Occipital lobe (tissue), 2 donors: ENCODE results near the gene ATAD3C. TPM values are rescaled to one million over a fixed set of nuclear protein-coding genes. Genes with fewer than 3 reads are reported as not detected.
A peak's percentile ranks its signal among the peaks of the same experiment; 100 is the strongest.
"Not testable (repeated sequence)": the region's sequence is repeated elsewhere in the genome, so short reads cannot be mapped to it uniquely, and the experiment has no call there.

Source experiments
- DNase-seq: peaks from one replicate; lab custom pipeline; 2025; lab: John Stamatoyannopoulos, UW
- total RNA-seq: library from RNA; depleted of rRNA; stranded (reverse); fragments of >200 nt; gene quantifications from one replicate; pipeline ENCODE4 v1.2.3, GENCODE V29; 2014

ATAD3C gene
- total RNA-seq, 1 donor from 2014 or later: 0.62 TPM

GRCh38 chr1:1418464-1419362, 30.8 kb upstream of the ATAD3C start:
- no peak for DNase-seq

GRCh38 chr1:1419363-1419812, 30.1 kb upstream of the ATAD3C start:
- no peak for DNase-seq

GRCh38 chr1:1419813-1420653, 29.5 kb upstream of the ATAD3C start:
- DNase-seq: no peak

- no peak for DNase-seq
These were observed 28.8 kb upstream of the ATAD3C start for GRCh38 chr1:1420654-1421141.

- peak; percentile 72 for DNase-seq
These were observed 28.2 kb upstream of the ATAD3C start, which contains the start of gene ANKRD65 for GRCh38 chr1:1421147-1421906. TSS of gene ANKRD65 (minus strand) at chr1:1421276. CDS start at chr1:1421005, 271 bp downstream.

DNA sequence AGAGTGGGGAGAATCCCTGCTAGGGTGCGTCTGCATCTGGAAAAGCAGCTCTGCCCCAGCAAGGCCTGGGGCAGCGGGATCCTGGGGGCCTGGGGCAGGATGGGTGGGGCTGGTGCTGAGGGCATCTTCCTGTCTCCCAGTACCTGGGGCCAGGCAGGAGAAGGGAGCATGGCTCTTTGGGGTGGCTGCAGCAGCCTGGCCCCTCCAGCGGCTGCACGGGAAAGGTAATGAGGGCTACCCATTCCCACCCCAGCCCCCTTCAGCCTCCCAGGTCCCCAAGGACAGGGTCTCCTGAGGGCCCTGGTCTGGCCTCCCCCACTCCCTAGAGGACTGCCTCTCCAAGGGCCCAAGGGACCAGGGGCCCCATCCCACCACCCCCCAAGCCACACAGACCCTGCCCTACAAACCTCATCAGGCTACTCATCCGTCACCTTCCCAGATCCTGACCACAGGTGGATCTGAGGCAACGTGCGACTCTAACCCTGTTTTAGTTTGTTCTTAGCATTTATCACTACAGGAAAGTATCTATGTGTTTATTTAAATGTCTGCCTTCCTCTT, 27.5 kb upstream of the ATAD3C start:
- no peak for DNase-seq

GRCh38 chr1:1422465-1423244, 26.8 kb upstream of the ATAD3C start:
- no peak for DNase-seq

DNA sequence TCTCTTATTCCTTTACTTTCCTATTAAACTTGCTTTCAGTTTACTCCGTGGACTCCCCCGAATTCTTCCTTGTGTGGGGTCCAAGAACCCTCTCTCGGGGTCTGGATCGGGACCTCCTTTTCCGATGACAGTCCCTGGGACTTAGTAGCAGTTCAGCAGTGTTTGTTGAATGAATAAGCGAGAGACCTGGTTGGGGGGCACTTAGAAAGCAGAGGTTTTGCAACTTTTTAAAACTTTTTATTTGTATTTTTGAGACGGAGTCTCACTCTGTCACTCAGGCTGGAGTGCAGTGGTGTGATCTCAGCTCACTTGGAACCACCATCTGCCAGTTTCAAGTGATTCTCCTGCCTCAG, 26.3 kb upstream of the ATAD3C start:
- no peak for DNase-seq

GRCh38 chr1:1424707-1425106, 24.8 kb upstream of the ATAD3C start:
- DNase-seq: no peak

- no peak for DNase-seq
These were observed 24.1 kb upstream of the ATAD3C start for GRCh38 chr1:1425426-1425752.

DNA sequence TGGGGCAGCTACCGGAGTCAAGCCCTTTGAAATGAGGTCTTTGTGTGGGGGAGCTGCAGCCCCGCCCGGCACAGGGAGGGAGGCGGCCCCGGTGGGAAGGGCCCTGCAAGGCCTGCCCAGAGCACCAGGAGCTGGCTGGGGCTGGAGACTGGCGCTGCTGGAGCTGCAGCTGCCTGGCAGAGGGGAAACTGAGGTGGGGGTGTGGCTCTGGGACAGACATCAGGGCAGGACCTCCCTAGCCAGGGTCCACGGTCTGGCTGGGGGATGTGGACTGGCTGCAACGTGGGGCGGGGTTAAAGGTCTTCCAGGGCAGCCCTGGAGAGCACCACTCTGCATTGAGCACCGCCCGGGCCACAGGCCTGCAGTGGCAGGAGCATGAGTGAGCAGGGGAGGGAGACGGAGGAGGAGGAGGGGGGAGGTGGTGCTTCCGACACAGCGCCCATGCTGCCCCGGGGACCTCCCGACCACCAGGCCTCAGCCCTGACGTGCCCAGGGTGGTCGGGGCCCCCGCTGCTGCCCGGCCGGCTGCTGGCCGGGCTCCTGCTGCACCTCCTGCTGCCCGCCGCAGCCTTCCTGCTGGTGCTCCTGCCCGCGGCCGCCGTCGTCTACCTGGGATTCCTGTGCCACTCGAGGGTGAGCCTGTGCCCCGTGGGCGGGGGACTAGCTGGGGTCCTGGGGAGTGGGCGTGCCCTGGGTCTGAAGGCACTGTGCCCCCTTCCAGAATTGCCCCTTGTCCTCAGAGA, 23.6 kb upstream of the ATAD3C start:
- peak; percentile 64 for DNase-seq

DNA sequence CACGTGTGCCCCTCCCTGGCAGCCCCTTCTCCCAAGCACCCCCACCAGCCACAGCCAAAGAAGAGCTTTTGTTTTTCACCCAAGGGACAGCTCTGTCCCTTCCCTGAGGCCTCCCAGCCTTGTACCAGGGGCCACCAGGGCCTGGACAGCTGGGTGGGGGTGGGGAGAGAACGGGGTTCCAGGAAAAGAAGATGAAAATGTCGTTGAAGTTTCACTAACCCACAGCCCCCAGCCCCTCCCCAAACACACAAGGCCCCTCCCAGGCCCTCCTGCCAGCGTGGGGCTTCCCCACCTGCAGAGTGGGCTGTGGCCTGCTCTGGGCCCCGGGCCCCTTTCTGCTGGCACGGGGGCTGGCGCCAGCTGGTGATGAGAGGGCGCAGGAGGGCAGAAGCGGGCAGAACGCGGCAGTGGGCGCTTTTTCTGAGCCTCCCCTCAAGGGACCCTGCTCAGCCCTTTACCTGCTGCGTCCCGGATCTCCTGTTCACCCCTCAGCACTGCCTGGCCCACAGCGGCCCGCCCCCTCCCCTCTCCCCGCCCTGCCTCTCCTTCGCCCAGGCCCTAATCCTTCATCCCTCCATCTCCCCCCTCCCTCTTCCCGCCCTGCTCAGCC, 22.9 kb upstream of the ATAD3C start:
- peak; percentile 61 for DNase-seq

DNA sequence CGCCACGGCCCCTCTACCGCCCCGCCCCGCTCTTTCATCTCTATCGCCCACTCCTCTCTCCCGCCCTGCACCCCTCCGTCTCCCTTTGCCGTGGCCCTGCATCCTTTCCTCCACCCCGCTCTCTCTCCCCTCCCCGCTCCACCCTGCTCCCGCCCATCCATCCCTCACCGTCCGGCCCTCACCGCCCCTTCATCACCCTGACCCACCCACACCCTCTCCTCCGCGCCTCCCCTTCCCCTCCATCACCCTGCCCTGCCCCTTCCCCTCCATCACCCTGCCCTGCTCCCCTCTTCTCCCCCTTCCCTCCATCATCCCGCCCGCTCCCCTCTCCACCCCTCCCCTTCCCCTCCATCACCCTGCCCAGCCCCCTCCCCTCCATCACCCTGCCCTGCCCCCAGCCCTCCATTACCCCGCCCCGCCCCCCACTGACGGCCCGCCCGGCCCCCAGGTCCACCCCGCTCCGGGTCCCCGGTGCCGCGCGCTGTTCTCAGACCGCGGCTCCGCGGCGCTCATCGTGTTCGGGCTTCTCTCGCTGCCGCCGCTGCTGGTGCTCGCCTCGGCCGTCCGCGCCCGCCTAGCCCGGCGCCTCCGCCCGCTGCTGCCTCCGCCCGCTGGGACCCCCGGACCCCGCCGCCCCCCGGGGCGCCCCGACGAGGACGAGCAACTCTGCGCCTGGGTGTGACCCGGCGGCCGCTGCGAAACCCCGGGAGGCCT, 22.2 kb upstream of the ATAD3C start:
- no peak for DNase-seq

DNA sequence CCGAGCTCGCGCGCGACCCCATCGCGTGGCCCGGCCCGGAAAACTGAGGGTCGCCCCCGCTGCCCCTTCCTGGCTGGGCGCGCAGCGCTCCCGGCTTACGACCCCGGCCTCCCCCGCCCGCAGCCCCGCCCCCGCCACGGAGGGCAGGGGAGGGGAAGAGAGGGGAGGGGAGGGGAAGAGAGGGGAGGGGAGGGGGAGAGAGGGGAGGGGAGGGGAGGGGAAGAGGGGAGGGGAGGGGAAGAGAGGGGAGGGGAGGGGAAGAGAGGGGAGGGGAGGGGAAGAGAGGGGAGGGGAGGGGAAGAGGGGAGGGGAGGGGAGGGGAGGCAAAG, 21.7 kb upstream of the ATAD3C start:
- no peak for DNase-seq

DNA sequence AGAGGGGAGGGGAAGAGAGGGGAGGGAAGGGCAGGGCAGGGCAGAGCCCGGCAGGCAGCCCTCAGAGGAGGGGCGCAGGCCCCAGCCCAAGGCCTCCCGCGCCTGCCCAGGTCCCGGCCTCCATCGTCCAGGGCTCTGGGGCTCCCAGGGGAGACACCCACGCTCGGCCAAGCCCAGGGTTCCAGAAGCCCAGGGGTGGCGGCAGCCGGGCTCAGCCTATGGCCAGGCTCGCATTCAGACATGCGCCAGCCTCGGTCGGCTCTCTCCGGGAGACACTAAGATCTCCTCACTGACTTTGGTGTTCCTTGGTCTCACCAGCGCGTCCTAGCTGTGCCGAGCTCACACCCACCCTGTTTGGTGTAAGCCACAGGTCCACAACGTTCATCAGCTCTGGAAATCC, 21.3 kb upstream of the ATAD3C start:
- DNase-seq: no peak

DNA sequence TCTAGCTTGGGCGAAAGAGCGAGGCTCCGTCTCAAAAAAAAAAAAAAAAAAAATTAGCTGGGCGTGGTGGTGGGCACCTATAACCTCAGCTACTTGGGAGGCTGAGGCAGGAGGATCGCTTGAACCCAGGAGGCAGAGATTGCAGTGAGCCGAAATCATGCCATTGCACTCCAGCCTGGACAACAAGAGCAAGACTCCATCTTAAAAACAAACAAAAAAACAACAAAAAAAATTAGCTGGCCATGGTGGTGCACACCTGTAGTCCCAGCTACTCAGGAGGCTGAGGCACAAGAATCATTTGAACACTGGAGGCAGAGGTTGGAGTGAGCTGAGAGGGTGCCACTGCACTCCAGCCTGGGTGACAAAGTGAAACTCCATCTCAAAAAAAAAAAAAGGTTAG, 20.5 kb upstream of the ATAD3C start:
- DNase-seq: not testable (repeated sequence)

DNA sequence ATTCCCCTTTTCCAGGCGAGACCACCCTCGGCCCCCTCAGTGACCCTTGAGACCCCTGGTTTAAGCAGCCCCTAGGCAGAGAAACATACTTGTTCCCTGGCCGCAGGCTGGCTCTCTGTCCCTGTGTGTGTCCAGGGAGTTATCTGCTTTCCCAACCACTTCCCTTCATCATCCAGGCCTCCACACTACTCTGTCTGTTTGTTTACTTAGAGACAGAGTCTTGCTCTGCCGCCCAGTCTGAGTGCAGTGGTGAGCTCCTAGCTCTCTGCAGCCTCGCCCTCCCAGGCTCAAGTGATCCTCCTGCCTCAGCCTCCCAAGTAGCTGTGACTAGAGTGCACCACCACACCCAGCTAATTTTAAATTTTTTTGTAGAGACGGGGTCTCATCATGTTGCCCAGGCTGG, 19.8 kb upstream of the ATAD3C start:
- DNase-seq: no peak

DNA sequence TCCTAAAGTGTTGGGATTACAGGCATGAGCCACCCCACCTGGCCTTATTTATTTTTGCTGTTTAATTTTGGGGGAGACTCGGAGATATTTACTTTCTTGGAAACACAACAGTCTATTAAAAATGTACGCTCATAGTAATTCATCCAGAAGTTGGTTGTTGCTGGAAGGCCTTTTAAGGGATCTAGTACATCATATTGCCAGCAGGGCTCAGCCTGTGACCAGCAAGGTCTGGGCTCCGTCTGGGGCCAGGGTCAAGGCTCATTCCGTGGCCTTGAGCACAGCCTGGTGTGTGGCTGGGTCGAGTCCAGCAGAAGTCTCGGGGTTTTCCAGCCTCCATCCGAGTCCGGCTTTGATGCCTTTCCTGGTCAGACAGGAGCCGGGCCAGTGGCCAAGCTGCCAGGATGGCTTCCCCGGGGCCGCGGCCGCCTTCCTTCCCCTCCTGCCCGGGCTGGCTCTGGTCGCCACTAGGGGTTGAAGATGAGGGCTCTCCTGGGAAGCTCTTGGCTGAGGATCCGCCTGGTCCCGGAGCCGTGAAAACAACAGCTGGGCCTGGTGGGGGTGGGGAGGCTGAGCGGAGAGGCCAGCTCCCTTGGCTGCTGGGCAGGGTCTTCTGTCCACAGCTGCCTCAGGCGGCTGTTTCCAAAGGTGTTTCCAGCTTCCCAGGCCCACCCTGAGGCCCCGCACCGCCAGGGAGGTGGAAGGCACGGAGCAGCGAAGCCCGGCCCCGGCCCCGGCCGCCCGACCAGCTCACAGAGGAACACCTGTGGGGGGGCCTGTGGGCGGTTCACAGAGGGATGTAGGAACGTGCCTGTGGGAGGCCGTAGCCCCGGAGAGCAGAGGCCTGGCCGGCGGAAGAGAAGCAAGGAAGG, 19.1 kb upstream of the ATAD3C start:
- DNase-seq: peak; percentile 27
